ENCODE data around the gene PPP1R14B.
A peak's percentile ranks its signal among the peaks of the same experiment; 100 is the strongest.

Gene PPP1R14B

GRCh38 chr11:64262271-64263002 is 15.7 kb upstream of the PPP1R14B start:
- no peak overlapping the region for H3K27ac ChIP-seq
- no peak for DNase-seq (ENCODE audit: low read depth, low spot score)

- DNase-seq (ENCODE audit: low read depth, low spot score) = no peak
- no peak overlapping the region for H3K27ac ChIP-seq
Observed at GRCh38 chr11:64261556-64262080, 14.9 kb upstream of the PPP1R14B start.

GRCh38 chr11:64260147-64260708 is 13.5 kb upstream of the PPP1R14B start:
- DNase-seq (ENCODE audit: low read depth, low spot score) = no peak
- no peak overlapping the region for H3K27ac ChIP-seq

- no peak overlapping the region for H3K27ac ChIP-seq
- no peak for DNase-seq (ENCODE audit: low read depth, low spot score)
Observed at GRCh38 chr11:64259533-64260067, 12.9 kb upstream of the PPP1R14B start.

- H3K27ac ChIP-seq = no peak overlapping the region
- DNase-seq (ENCODE audit: low read depth, low spot score) = no peak
Observed at GRCh38 chr11:64258946-64259532, 12.3 kb upstream of the PPP1R14B start.

- H3K27ac ChIP-seq = no peak overlapping the region
- DNase-seq (ENCODE audit: low read depth, low spot score) = no peak
Observed at GRCh38 chr11:64258356-64258755, 11.6 kb upstream of the PPP1R14B start.

GRCh38 chr11:64256300-64256699 is 9.6 kb upstream of the PPP1R14B start:
- H3K27ac ChIP-seq = no peak overlapping the region
- DNase-seq (ENCODE audit: low read depth, low spot score) = no peak

- no peak for DNase-seq (ENCODE audit: low read depth, low spot score)
- no peak overlapping the region for H3K27ac ChIP-seq
Observed at GRCh38 chr11:64255135-64256128, 8.7 kb upstream of the PPP1R14B start.

- DNase-seq (ENCODE audit: low read depth, low spot score) = no peak
- H3K27ac ChIP-seq = no peak overlapping the region
Observed at GRCh38 chr11:64254326-64254725, 7.6 kb upstream of the PPP1R14B start.

- DNase-seq (ENCODE audit: low read depth, low spot score) = no peak
- no peak overlapping the region for H3K27ac ChIP-seq
Observed at GRCh38 chr11:64253481-64253880, 6.7 kb upstream of the PPP1R14B start.

- DNase-seq (ENCODE audit: low read depth, low spot score) = no peak
- no peak overlapping the region for H3K27ac ChIP-seq
Observed at GRCh38 chr11:64253043-64253442, 6.3 kb upstream of the PPP1R14B start.

GRCh38 chr11:64252003-64252872 is 5.5 kb upstream of the PPP1R14B start:
- DNase-seq (ENCODE audit: low read depth, low spot score) = no peak
- H3K27ac ChIP-seq = peak overlapping the region; percentile 71

GRCh38 chr11:64251753-64252002 is 4.9 kb upstream of the PPP1R14B start:
- H3K27ac ChIP-seq = peak overlapping the region; percentile 71
- no peak for DNase-seq (ENCODE audit: low read depth, low spot score)

- H3K27ac ChIP-seq = peak within 1 kb of the TSS; percentile 71
- no peak for DNase-seq (ENCODE audit: low read depth, low spot score)
Observed at GRCh38 chr11:64251016-64251752, 4.4 kb upstream of the PPP1R14B start, which contains the start of gene PLCB3. PLCB3 (plus strand) TSS chr11:64251530; CDS start chr11:64251650, 120 bp downstream.

- no peak for DNase-seq (ENCODE audit: low read depth, low spot score)
- H3K27ac ChIP-seq = no peak overlapping the region
Observed at GRCh38 chr11:64250415-64251015, 3.8 kb upstream of the PPP1R14B start.

- H3K27ac ChIP-seq = no peak overlapping the region
- DNase-seq (ENCODE audit: low read depth, low spot score) = no peak
Observed at GRCh38 chr11:64249563-64250414, 3.0 kb upstream of the PPP1R14B start.

- H3K27ac ChIP-seq = no peak overlapping the region
- DNase-seq (ENCODE audit: low read depth, low spot score) = no peak
Observed at GRCh38 chr11:64249038-64249437, 2.3 kb upstream of the PPP1R14B start.

All from epithelial cell of prostate (primary cell).